Measurements from ENCODE around the gene PLXNA2.

DNA sequence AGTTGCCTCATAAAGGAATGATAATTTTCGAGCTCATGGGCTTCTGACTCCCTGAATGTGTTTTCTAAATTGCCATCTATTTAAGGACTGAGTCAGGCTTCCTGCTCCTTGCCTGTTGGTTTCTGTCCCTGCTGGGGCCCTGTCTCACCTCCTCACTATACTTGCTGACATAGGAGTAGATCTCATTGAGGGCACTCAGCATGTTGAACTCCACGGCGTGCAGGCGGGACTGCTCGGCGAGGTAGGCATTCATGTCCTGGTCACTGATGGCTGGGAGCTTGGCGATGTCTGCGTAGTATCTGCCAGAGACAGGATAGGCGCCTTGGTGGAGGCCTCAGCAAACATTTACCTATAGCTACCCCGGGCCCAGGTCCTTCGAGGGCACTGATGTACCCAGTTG is 216.3 kb downstream of the PLXNA2 start:
- TF ChIP-seq TAF1 (IDR thresholded peaks at IDR 0.05; ENCODE audit: low read depth, low read length) (no peak), POLR2A (IDR thresholded peaks at IDR 0.05; ENCODE audit: low read depth, low read length) (no peak), POLR2AphosphoS5 (IDR thresholded peaks at IDR 0.05; ENCODE audit: low read depth, low read length) (no peak), SPI1 (IDR thresholded peaks at IDR 0.05; ENCODE audit: low read depth, low read length) (no peak), POU2F2 (IDR thresholded peaks at IDR 0.05; ENCODE audit: low read depth, low read length) (no peak), PAX5 (IDR thresholded peaks at IDR 0.05; ENCODE audit: insufficient read depth, low read length, severe bottlenecking) (no peak)

Measured in GM12891 (cell line).